Trophoblast cell (in vitro differentiated cells and primary cell): ENCODE results near the gene PAQR9.

Experiments
- DNase-seq, 2 donors: peaks; one replicate each; pipeline ENCODE4 v3.0.0-alpha.2; 2016
- H2AFZ ChIP-seq: 2 replicates; pipeline ENCODE4 v1.6.1; 2013; ENCODE audit warnings: low read length, moderate library complexity, mild to moderate bottlenecking; ENCODE audit not compliant: insufficient read depth, poor library complexity
- H2AK5ac ChIP-seq: 2 replicates; pipeline ENCODE4 v1.6.1; 2013; ENCODE audit warnings: mild to moderate bottlenecking, low read length
- H2BK120ac ChIP-seq: 2 replicates; pipeline ENCODE4 v1.6.1; 2013; ENCODE audit warnings: low read length, mild to moderate bottlenecking, moderate library complexity; ENCODE audit not compliant: insufficient read depth, poor library complexity
- H2BK12ac ChIP-seq: 2 replicates; pipeline ENCODE4 v1.6.1; 2013; ENCODE audit warnings: mild to moderate bottlenecking, low read length, moderate library complexity
- H2BK5ac ChIP-seq: 2 replicates; pipeline ENCODE4 v1.6.1; 2013; ENCODE audit warnings: low read length, low read depth, moderate library complexity, mild to moderate bottlenecking; ENCODE audit not compliant: poor library complexity
- H3K14ac ChIP-seq: 2 replicates; pipeline ENCODE4 v1.6.1; 2013; ENCODE audit warnings: mild to moderate bottlenecking, low read length
- H3K18ac ChIP-seq: 2 replicates; pipeline ENCODE4 v1.6.1; 2013; ENCODE audit warnings: mild to moderate bottlenecking, low read length
- H3K23ac ChIP-seq: 2 replicates; pipeline ENCODE4 v1.6.1; 2013; ENCODE audit warnings: low read length
- H3K27ac ChIP-seq: 2 replicates; pipeline ENCODE4 v1.5.1; 2013; ENCODE audit warnings: low read depth, mild to moderate bottlenecking, inconsistent platforms, low read length, moderate library complexity
- H3K27me3 ChIP-seq: 2 replicates; pipeline ENCODE4 v1.6.1; 2013; ENCODE audit warnings: inconsistent platforms, mild to moderate bottlenecking, low read length, moderate library complexity; ENCODE audit not compliant: insufficient read depth
- H3K36me3 ChIP-seq, 2 experiments: 1 replicate in 1 of 2; 2 replicates in 1 of 2; pipeline ENCODE4 v1.6.1; 2013; ENCODE audit warnings: low read length in 2 of 2, mild to moderate bottlenecking in 2 of 2, moderate library complexity in 1 of 2; ENCODE audit not compliant: insufficient read depth in 2 of 2, control insufficient read depth in 1 of 2
- H3K4ac ChIP-seq: 2 replicates; pipeline ENCODE4 v1.6.1; 2013; ENCODE audit warnings: low read depth, mild to moderate bottlenecking, low read length, moderate library complexity
- H3K4me1 ChIP-seq, 2 experiments: 1 replicate in 1 of 2; 2 replicates in 1 of 2; pipeline ENCODE4 v1.6.1; 2013; ENCODE audit warnings: low read length in 2 of 2, mild to moderate bottlenecking in 2 of 2, moderate library complexity in 1 of 2; ENCODE audit not compliant: insufficient read depth in 2 of 2, control insufficient read depth in 1 of 2
- H3K4me2 ChIP-seq: 2 replicates; pipeline ENCODE4 v1.6.1; 2013; ENCODE audit warnings: inconsistent platforms, mild to moderate bottlenecking, low read length, moderate library complexity
- H3K4me3 ChIP-seq: 2 replicates; pipeline ENCODE4 v1.5.1; 2013; ENCODE audit warnings: mild to moderate bottlenecking, low read depth, low read length, inconsistent platforms
- H3K79me1 ChIP-seq: one replicate; pipeline ENCODE4 v1.6.1; 2013; ENCODE audit warnings: low read length
- H3K79me2 ChIP-seq: 2 replicates; pipeline ENCODE4 v1.6.1; 2013; ENCODE audit warnings: low read length, mild to moderate bottlenecking; ENCODE audit not compliant: control insufficient read depth, insufficient read depth, poor library complexity
- H3K9ac ChIP-seq: 2 replicates; pipeline ENCODE4 v1.6.1; 2013; ENCODE audit warnings: mild to moderate bottlenecking, low read length
- H3K9me3 ChIP-seq: 2 replicates; pipeline ENCODE4 v1.6.1; 2013; ENCODE audit warnings: low read depth, mild to moderate bottlenecking, control low read depth, inconsistent platforms, low read length; ENCODE audit not compliant: insufficient read depth
- H4K12ac ChIP-seq: 2 replicates; pipeline ENCODE4 v1.6.1; 2013; ENCODE audit warnings: low read depth, mild to moderate bottlenecking, low read length, moderate library complexity
- H4K8ac ChIP-seq: 2 replicates; pipeline ENCODE4 v1.6.1; 2013; ENCODE audit warnings: low read depth, mild to moderate bottlenecking, low read length, moderate library complexity
- H4K91ac ChIP-seq: one replicate; pipeline ENCODE4 v1.6.1; 2013; ENCODE audit warnings: low read depth, mild to moderate bottlenecking, low read length, moderate library complexity
- WGBS: extraction: QIAGEN DNeasy Blood & Tissue Kit; methylation state at CpG from one replicate; pipeline ENCODE4 v1.1.7; 2013; ENCODE audit warnings: missing lambda C conversion rate; ENCODE audit not compliant: insufficient read length, insufficient coverage; ENCODE audit errors: extremely low coverage; 5-methylcytosine and 5-hydroxymethylcytosine counted together

PAQR9 gene

DNA sequence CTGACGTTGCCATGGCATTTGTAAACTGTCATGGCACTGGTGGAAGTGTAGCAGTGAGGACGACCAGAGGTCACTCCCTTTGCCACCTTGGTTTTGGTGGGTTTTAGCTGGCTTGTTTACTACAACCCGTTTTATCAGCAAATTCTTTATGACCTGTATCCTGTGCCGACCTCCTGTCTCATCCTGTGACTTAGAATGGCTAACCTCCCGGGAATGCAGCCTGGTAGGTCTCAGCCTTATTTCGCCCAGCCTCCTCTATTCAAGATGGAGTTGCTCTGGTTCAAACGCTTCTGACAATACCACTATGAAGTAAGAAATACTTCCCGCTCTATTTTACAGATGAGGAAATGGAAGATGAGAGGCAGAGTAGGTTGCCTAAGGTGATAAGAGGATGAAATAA is 16.6 kb downstream of the PAQR9 start:
- DNase-seq, result peak; percentile 58 to 69
- no CpG with 5 or more reads among the region's 8 CpGs for WGBS

DNA sequence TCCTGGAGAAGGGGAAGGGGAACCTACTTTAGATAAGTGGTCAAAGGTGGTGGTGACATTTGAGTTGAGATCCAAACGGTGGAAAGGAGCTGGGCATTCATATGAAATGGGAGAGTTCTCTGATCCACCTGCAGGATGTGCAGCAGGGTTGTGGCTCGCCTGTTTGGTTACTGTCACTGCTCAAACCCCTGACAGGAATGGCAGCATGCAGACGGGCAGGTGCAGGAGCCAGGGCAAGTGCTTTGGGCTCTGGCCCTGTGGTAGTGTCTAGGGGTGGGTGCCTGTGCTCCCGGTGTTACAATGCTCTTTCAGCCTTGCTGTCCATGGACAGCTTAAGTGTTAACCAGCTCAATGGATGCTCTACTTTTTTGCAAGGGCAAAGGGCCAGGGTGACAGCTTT is 18.5 kb downstream of the PAQR9 start:
- Histone ChIP-seq H3K36me3 (no peaks in the 10 kb centered on the region), H3K4me1 (peaks cover 2 to 9% of the 10 kb centered on the region in 2 experiments), H4K12ac (no peak overlapping the region), H3K4me3 (no peak overlapping the region), H3K9me3 (peaks cover 3% of the 10 kb centered on the region), H4K8ac (no peak overlapping the region), H3K79me1 (peaks cover 2% of the 10 kb centered on the region), H3K79me2 (no peaks in the 10 kb centered on the region), H3K14ac (no peak overlapping the region), H3K27me3 (no peaks in the 10 kb centered on the region), H2BK120ac (no peak overlapping the region), H3K4me2 (no peak overlapping the region), H2AFZ (no peak overlapping the region), H2AK5ac (no peak overlapping the region), H3K9ac (no peak overlapping the region), H3K18ac (no peak overlapping the region), H4K91ac (no peak overlapping the region), H3K4ac (no peak overlapping the region), H3K27ac (no peak overlapping the region), H3K23ac (no peak overlapping the region), H2BK12ac (no peak overlapping the region), H2BK5ac (no peak overlapping the region)
- no CpG with 5 or more reads among the region's 4 CpGs for WGBS
- no peak for DNase-seq

More for the DNA sequence above, 16.6 kb downstream of the PAQR9 start:
- H3K79me2 ChIP-seq, result no peaks in the 10 kb centered on the region
- H2BK12ac ChIP-seq, result no peak overlapping the region
- H4K12ac ChIP-seq, result no peak overlapping the region
- H3K36me3 ChIP-seq, result no peaks in the 10 kb centered on the region
- H2AK5ac ChIP-seq, result no peak overlapping the region
- peaks cover 2% of the 10 kb centered on the region for H3K79me1 ChIP-seq
- H3K18ac ChIP-seq, result no peak overlapping the region
- H3K27ac ChIP-seq, result no peak overlapping the region
- peaks cover 2 to 9% of the 10 kb centered on the region in 2 experiments for H3K4me1 ChIP-seq
- H3K9me3 ChIP-seq, result peaks cover 3% of the 10 kb centered on the region
- no peak overlapping the region for H3K4me3 ChIP-seq
- no peak overlapping the region for H3K14ac ChIP-seq
- no peak overlapping the region for H3K9ac ChIP-seq
- no peak overlapping the region for H3K4ac ChIP-seq
- no peak overlapping the region for H3K4me2 ChIP-seq
- no peak overlapping the region for H2BK120ac ChIP-seq
- no peak overlapping the region for H4K91ac ChIP-seq
- no peak overlapping the region for H2BK5ac ChIP-seq
- H3K23ac ChIP-seq, result no peak overlapping the region
- H3K27me3 ChIP-seq, result no peaks in the 10 kb centered on the region
- H4K8ac ChIP-seq, result no peak overlapping the region
- no peak overlapping the region for H2AFZ ChIP-seq

DNA sequence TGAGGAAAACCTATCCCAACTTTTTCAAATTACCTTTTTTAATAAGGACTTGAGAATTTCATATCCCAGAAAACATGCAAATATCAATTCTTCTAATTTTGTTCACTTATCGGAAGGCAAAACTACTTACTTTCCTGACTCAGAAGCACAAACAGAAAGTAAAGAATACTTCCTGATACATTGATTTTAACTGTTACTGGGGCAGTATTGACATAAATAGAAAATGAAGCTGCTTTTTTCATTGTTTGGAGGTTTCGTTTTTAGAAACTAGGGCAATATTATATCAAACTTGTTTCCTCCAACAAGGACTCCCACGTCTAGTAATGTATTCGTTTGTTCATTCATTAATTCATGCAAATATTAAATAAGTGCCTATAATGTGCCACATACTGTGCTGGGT is 19.1 kb downstream of the PAQR9 start:
- Histone ChIP-seq H3K27ac (no peak overlapping the region), H2AK5ac (no peak overlapping the region), H4K91ac (no peak overlapping the region), H3K4me1 (peaks cover 2 to 9% of the 10 kb centered on the region in 2 experiments), H3K4me3 (no peak overlapping the region), H4K12ac (no peak overlapping the region), H2BK120ac (no peak overlapping the region), H2AFZ (no peak overlapping the region), H3K14ac (no peak overlapping the region), H3K4ac (no peak overlapping the region), H2BK12ac (no peak overlapping the region), H3K18ac (no peak overlapping the region), H3K79me1 (peaks cover 2% of the 10 kb centered on the region), H3K79me2 (no peaks in the 10 kb centered on the region), H3K23ac (no peak overlapping the region), H4K8ac (no peak overlapping the region), H2BK5ac (no peak overlapping the region), H3K9me3 (peaks cover 3% of the 10 kb centered on the region), H3K27me3 (no peaks in the 10 kb centered on the region), H3K36me3 (no peaks in the 10 kb centered on the region), H3K4me2 (no peak overlapping the region), H3K9ac (no peak overlapping the region)
- no peak for DNase-seq
- WGBS, result no CpG with 5 or more reads among the region's 4 CpGs

DNA sequence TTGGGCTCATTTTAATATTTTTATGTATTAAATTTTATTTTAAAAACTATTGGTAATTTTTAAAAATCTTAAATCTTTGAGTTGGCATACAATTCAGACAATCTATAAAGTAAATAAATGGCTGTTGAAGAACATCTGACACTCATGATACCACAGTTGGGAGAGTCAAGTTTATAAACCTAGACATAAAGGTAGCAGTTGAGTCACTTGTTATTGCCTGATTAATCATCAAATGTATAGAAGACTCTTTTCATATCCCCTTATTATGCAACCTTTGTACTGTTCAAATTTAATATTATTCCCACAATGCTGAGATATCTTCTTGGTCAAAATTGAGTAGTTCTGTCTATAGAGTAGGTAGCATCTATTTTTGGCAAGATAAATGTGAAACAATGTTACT is 19.6 kb downstream of the PAQR9 start:
- Histone ChIP-seq H3K18ac (no peak overlapping the region), H3K14ac (no peak overlapping the region), H3K27ac (no peak overlapping the region), H3K4me1 (peaks cover 2 to 9% of the 10 kb centered on the region in 2 experiments), H3K27me3 (no peaks in the 10 kb centered on the region), H2BK120ac (no peak overlapping the region), H3K36me3 (no peaks in the 10 kb centered on the region), H3K79me1 (peaks cover 2% of the 10 kb centered on the region), H3K9ac (no peak overlapping the region), H3K9me3 (peaks cover 3% of the 10 kb centered on the region), H2BK12ac (no peak overlapping the region), H2AK5ac (no peak overlapping the region), H3K4ac (no peak overlapping the region), H4K8ac (no peak overlapping the region), H4K12ac (no peak overlapping the region), H3K23ac (no peak overlapping the region), H3K4me3 (no peak overlapping the region), H3K79me2 (no peaks in the 10 kb centered on the region), H2BK5ac (no peak overlapping the region), H3K4me2 (no peak overlapping the region), H2AFZ (no peak overlapping the region), H4K91ac (no peak overlapping the region)
- DNase-seq, result no peak
